PC-3 (cell line): ENCODE data around the gene TMEM178B. TPM values are rescaled to one million over a fixed set of nuclear protein-coding genes. Genes with fewer than 3 reads are reported as not detected.

Experiments used
- ATAC-seq: fragments of 200-7000 bp; cut with Tn5 transposase; 2 replicates; pipeline ENCODE4 v1.9.1; 2020; ENCODE audit warnings: mild to moderate bottlenecking, moderate library complexity
- BruUV-seq: library from RNA; stranded (reverse); fragments of 400-500 nt; replicated peaks from 2 replicates; lab custom pipeline; 2021; lab: Mats Ljungman, UMichigan
- CTCF ChIA-PET: fragments of 300-600 bp; sonication (Branson Sonifier 250); formaldehyde crosslinking; loops from one replicate; lab custom pipeline; 2022; ENCODE audit warnings: antibody characterized with exemption; lab: Charles Lee
- POLR2A ChIA-PET: fragments of 300-600 bp; sonication (Branson Sonifier 250); formaldehyde crosslinking; loops from one replicate; lab custom pipeline; 2022; ENCODE audit warnings: antibody characterized with exemption; ENCODE audit not compliant: unreplicated experiment; lab: Charles Lee
- DNase-seq: peaks from one replicate; pipeline ENCODE4 v3.0.0-alpha.2; 2015
- H2AFZ ChIP-seq: fragments of 300-600 bp; sonication (generic); 2 replicates; pipeline ENCODE4 v1.6.0; 2016; ENCODE audit warnings: antibody characterized with exemption, low read length
- H3F3A ChIP-seq: fragments of 300-600 bp; sonication (generic); one replicate; pipeline ENCODE4 v1.6.0; 2017; ENCODE audit warnings: antibody characterized with exemption, low read length, control low read depth, mild to moderate bottlenecking; ENCODE audit not compliant: unreplicated experiment
- H3K27ac ChIP-seq: fragments of 300-600 bp; sonication (generic); 2 replicates; pipeline ENCODE4 v1.5.1; 2016; ENCODE audit warnings: mild to moderate bottlenecking, low read length
- H3K27me3 ChIP-seq: fragments of 300-600 bp; sonication (generic); 2 replicates; pipeline ENCODE4 v1.6.1; 2016; ENCODE audit warnings: low read length, mixed read lengths
- H3K36me3 ChIP-seq: fragments of 300-600 bp; sonication (generic); 2 replicates; pipeline ENCODE4 v1.6.1; 2016; ENCODE audit warnings: low read depth, mixed run types, low read length, mixed read lengths
- H3K4me1 ChIP-seq: fragments of 300-600 bp; sonication (generic); 2 replicates; pipeline ENCODE4 v1.5.1; 2016; ENCODE audit warnings: low read length; ENCODE audit not compliant: insufficient read depth
- H3K4me2 ChIP-seq: fragments of 300-600 bp; sonication (generic); 2 replicates; pipeline ENCODE4 v1.6.0; 2016; ENCODE audit warnings: low read length
- H3K4me3 ChIP-seq: fragments of 300-600 bp; sonication (generic); 2 replicates; pipeline ENCODE4 v1.5.1; 2016; ENCODE audit warnings: mild to moderate bottlenecking, low read length, mixed read lengths
- H3K79me2 ChIP-seq: fragments of 300-600 bp; sonication (generic); 2 replicates; pipeline ENCODE4 v1.6.1; 2017; ENCODE audit warnings: low read length, mixed read lengths
- H3K9ac ChIP-seq: fragments of 300-600 bp; sonication (generic); 2 replicates; pipeline ENCODE4 v1.6.0; 2016; ENCODE audit warnings: mild to moderate bottlenecking, low read length
- H3K9me2 ChIP-seq: fragments of 300-600 bp; sonication (generic); replicated peaks from 2 replicates; pipeline ENCODE4 v1.6.1; 2016; ENCODE audit warnings: mixed run types, low read length, mixed read lengths
- H3K9me3 ChIP-seq: fragments of 300-600 bp; sonication (generic); 2 replicates; pipeline ENCODE4 v1.6.1; 2016; ENCODE audit warnings: low read length, mixed read lengths
- H4K20me1 ChIP-seq: fragments of 300-600 bp; sonication (generic); 2 replicates; pipeline ENCODE4 v1.6.1; 2016; ENCODE audit warnings: low read length, mixed read lengths
- EZH2 ChIP-seq: fragments of 300-600 bp; sonication (generic); IDR thresholded peaks from one replicate; pipeline ENCODE4 v1.6.1; 2017; ENCODE audit warnings: antibody characterized with exemption, mild to moderate bottlenecking, low read length; ENCODE audit not compliant: unreplicated experiment
- EZH2phosphoT487 ChIP-seq: fragments of 300-600 bp; sonication (generic); IDR thresholded peaks from 2 replicates; pipeline ENCODE4 v1.6.1; 2018; ENCODE audit warnings: mild to moderate bottlenecking, antibody characterized with exemption, low read length, borderline replicate concordance
- intact Hi-C: fragments of 100-400 bp; cut with micrococcal nuclease; formaldehyde crosslinking; loops from 2 replicates; pipeline ENCODE4 v1.9.0; 2023
- total RNA-seq: library from RNA; depleted of rRNA; stranded (reverse); fragments of >200 nt; gene quantifications from 2 replicates; pipeline ENCODE4 v1.2.3, GENCODE V29; 2014
- TF ChIP-seq, protein P1 (sequence below): fragments of 300-600 bp; sonication (generic); conservative IDR thresholded peaks from 2 replicates; pipeline ENCODE4 v1.5.1; 2017; ENCODE audit warnings: antibody characterized with exemption, low read depth, mild to moderate bottlenecking, low read length

The TMEM178B gene
- total RNA-seq, 1 experiment from 2014 or later, result 0.29 TPM

DNA sequence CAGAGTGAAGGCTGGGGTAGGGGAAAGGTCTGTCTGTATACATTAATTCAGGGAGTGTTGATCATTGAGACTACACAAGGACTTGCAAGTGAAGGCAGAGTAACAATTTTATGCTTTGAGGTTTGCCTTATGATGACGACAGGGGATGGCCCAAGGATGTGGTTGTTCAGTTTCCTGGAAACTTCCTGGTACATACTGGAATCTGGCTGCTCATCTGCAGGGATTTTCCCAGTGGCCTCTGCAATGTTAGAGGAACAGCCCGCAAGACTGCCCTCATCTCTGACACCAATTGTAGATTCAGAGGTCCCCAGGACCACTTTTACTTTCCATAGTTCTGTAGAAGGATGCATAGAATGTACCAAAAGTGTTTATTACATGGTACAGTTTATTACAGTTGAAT, 189.6 kb downstream of the TMEM178B start:
- no TSS peak for BruUV-seq
- intact Hi-C loops, result no loop called here

DNA sequence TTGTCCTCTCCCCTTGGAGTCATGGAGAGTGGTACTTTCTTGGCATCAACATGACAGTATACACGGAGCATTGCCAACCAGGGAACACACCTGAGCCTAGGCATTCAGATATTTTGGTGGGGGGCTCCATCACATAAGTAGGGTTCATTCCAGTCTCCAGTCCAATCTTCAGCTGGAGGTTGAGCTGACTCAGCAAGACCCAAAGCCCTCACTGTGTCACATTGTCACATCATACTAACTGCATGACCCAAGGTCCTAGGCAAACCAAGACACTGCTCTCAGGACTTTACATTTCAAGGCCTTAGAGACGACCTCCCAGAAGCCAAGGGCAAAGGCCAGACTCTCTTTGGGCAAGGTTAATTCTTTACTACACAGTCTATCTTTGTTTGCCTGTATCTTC, 190.1 kb downstream of the TMEM178B start:
- no peak for DNase-seq
- BruUV-seq, result no TSS peak
- no peaks in the 10 kb centered on the region for H3F3A ChIP-seq
- no peaks in the 10 kb centered on the region for H3K9me3 ChIP-seq
- H3K9ac ChIP-seq, result no peak overlapping the region
- H3K9me2 ChIP-seq, result no peaks in the 10 kb centered on the region
- H3K4me2 ChIP-seq, result no peak overlapping the region
- no peaks in the 10 kb centered on the region for H4K20me1 ChIP-seq
- H3K4me3 ChIP-seq, result no peak overlapping the region
- H2AFZ ChIP-seq, result no peak overlapping the region
- H3K79me2 ChIP-seq, result no peaks in the 10 kb centered on the region
- no peak for ATAC-seq
- peaks cover 10% of the 10 kb centered on the region for H3K27me3 ChIP-seq
- H3K36me3 ChIP-seq, result no peaks in the 10 kb centered on the region
- TF ChIP-seq EZH2phosphoT487, result no peak
- no peak for TF ChIP-seq EZH2
- TF ChIP-seq, protein P1, sequence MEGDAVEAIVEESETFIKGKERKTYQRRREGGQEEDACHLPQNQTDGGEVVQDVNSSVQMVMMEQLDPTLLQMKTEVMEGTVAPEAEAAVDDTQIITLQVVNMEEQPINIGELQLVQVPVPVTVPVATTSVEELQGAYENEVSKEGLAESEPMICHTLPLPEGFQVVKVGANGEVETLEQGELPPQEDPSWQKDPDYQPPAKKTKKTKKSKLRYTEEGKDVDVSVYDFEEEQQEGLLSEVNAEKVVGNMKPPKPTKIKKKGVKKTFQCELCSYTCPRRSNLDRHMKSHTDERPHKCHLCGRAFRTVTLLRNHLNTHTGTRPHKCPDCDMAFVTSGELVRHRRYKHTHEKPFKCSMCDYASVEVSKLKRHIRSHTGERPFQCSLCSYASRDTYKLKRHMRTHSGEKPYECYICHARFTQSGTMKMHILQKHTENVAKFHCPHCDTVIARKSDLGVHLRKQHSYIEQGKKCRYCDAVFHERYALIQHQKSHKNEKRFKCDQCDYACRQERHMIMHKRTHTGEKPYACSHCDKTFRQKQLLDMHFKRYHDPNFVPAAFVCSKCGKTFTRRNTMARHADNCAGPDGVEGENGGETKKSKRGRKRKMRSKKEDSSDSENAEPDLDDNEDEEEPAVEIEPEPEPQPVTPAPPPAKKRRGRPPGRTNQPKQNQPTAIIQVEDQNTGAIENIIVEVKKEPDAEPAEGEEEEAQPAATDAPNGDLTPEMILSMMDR, result no peak
- no peak overlapping the region for H3K27ac ChIP-seq
- intact Hi-C loops, result no loop called here
- ChIA-PET CTCF (no interaction called here), POLR2A (no interaction called here)
- no peaks in the 10 kb centered on the region for H3K4me1 ChIP-seq

More for the DNA sequence above, 189.6 kb downstream of the TMEM178B start:
- Histone ChIP-seq H3K9ac (no peak overlapping the region), H2AFZ (no peak overlapping the region), H3K4me3 (no peak overlapping the region), H3K9me3 (no peaks in the 10 kb centered on the region), H4K20me1 (no peaks in the 10 kb centered on the region), H3K4me1 (no peaks in the 10 kb centered on the region), H3K4me2 (no peak overlapping the region), H3K27ac (no peak overlapping the region), H3K27me3 (peaks cover 15% of the 10 kb centered on the region), H3K79me2 (no peaks in the 10 kb centered on the region), H3F3A (no peaks in the 10 kb centered on the region), H3K9me2 (no peaks in the 10 kb centered on the region), H3K36me3 (no peaks in the 10 kb centered on the region)
- ChIA-PET CTCF (no interaction called here), POLR2A (no interaction called here)
- no peak for ATAC-seq
- TF ChIP-seq EZH2phosphoT487 (no peak), EZH2 (no peak)
- TF ChIP-seq, protein P1, result no peak
- DNase-seq, result no peak

- POLR2A ChIA-PET, result no interaction called here
- BruUV-seq, result no TSS peak
- no peaks in the 10 kb centered on the region for H4K20me1 ChIP-seq
- no peaks in the 10 kb centered on the region for H3K9me3 ChIP-seq
- no peak overlapping the region for H3K27ac ChIP-seq
- ATAC-seq, result no peak
- intact Hi-C loops, result no loop called here
- H3K9ac ChIP-seq, result no peak overlapping the region
- H3K27me3 ChIP-seq, result peaks cover 6% of the 10 kb centered on the region
- CTCF ChIA-PET, result no interaction called here
- no peaks in the 10 kb centered on the region for H3K4me1 ChIP-seq
- H3K4me2 ChIP-seq, result no peak overlapping the region
- H3K4me3 ChIP-seq, result no peak overlapping the region
- DNase-seq, result no peak
- TF ChIP-seq EZH2, result no peak
- no peak for TF ChIP-seq EZH2phosphoT487
- TF ChIP-seq, protein P1, result no peak
- no peak overlapping the region for H2AFZ ChIP-seq
- H3F3A ChIP-seq, result no peaks in the 10 kb centered on the region
- no peaks in the 10 kb centered on the region for H3K9me2 ChIP-seq
- no peaks in the 10 kb centered on the region for H3K36me3 ChIP-seq
- no peaks in the 10 kb centered on the region for H3K79me2 ChIP-seq
Observed at GRCh38 chr7:141264511-141264910, 190.6 kb downstream of the TMEM178B start.
